GM12891 (cell line): ENCODE data around the gene CDH23.

Experiments
- POLR2A ChIP-seq: IDR thresholded peaks from 2 replicates; pipeline ENCODE4 v1.6.1; 2011; ENCODE audit warnings: low read depth, low read length, control low read depth
- POLR2AphosphoS5 ChIP-seq: IDR thresholded peaks from 2 replicates; pipeline ENCODE4 v1.6.1; 2011; ENCODE audit warnings: low read depth, low read length, control low read depth
- TAF1 ChIP-seq: IDR thresholded peaks from 2 replicates; pipeline ENCODE4 v1.6.1; 2011; ENCODE audit warnings: low read depth, low read length, control low read depth

DNA sequence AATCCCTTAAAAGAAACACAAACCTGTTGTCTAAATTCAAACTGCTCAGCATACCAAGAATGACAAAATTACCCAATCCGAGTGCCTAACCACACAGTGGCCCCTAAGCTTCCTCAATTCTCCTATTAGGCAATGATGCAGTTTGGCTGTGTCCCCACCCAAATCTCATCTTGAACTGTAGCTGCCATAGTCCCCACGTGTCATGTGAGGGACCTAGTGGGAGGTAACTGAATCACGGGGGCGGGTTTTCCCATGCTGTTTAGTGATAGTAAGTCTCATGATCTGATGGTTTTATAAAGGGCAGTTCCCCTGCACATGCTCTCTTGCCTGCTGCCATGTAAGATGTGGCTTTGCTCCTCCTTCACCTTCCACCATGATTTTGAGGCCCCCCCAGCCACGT lies 432.5 kb downstream of the CDH23 start:
- no peak for TF ChIP-seq POLR2AphosphoS5
- TF ChIP-seq POLR2A = no peak
- no peak for TF ChIP-seq TAF1
